ENCODE measurements around the gene RSPO4.

RSPO4 gene

GRCh38 chr20:971346-971745 lies 30.8 kb downstream of the RSPO4 start:
- no peak for DNase-seq (ENCODE audit: low read depth in 2 of 3, low spot score in 1 of 3)

- DNase-seq (ENCODE audit: low read depth in 2 of 3, low spot score in 1 of 3) = no peak
Measured at GRCh38 chr20:969868-970267, 32.2 kb downstream of the RSPO4 start.

GRCh38 chr20:967796-968742 lies 34.0 kb downstream of the RSPO4 start:
- peak in 1 of 3 donors; percentile 24 for DNase-seq (ENCODE audit: low read depth in 2 of 3, low spot score in 1 of 3)

GRCh38 chr20:965956-966355 lies 36.2 kb downstream of the RSPO4 start:
- DNase-seq (ENCODE audit: low read depth in 2 of 3, low spot score in 1 of 3) = no peak

GRCh38 chr20:963795-964194 lies 38.3 kb downstream of the RSPO4 start:
- DNase-seq (ENCODE audit: low read depth in 2 of 3, low spot score in 1 of 3) = no peak

GRCh38 chr20:962683-963082 lies 39.4 kb downstream of the RSPO4 start:
- DNase-seq (ENCODE audit: low read depth in 2 of 3, low spot score in 1 of 3) = no peak

- no peak for DNase-seq (ENCODE audit: low read depth in 2 of 3, low spot score in 1 of 3)
Measured at GRCh38 chr20:962223-962622, 39.9 kb downstream of the RSPO4 start.

GRCh38 chr20:961768-962167 lies 40.3 kb downstream of the RSPO4 start:
- DNase-seq (ENCODE audit: low read depth in 2 of 3, low spot score in 1 of 3) = no peak

- no peak for DNase-seq (ENCODE audit: low read depth in 2 of 3, low spot score in 1 of 3)
Measured at GRCh38 chr20:959996-960615, 42.0 kb downstream of the RSPO4 start.

- DNase-seq (ENCODE audit: low read depth in 2 of 3, low spot score in 1 of 3) = no peak
Measured at GRCh38 chr20:958936-959815, 42.9 kb downstream of the RSPO4 start.

GRCh38 chr20:957544-957943 lies 44.6 kb downstream of the RSPO4 start:
- DNase-seq (ENCODE audit: low read depth in 2 of 3, low spot score in 1 of 3) = no peak

- DNase-seq (ENCODE audit: low read depth in 2 of 3, low spot score in 1 of 3) = peak; percentile 52 to 73 (median 54)
Measured at GRCh38 chr20:956330-956951, 45.7 kb downstream of the RSPO4 start.

GRCh38 chr20:955656-956055 lies 46.5 kb downstream of the RSPO4 start:
- no peak for DNase-seq (ENCODE audit: low read depth in 2 of 3, low spot score in 1 of 3)

- no peak for DNase-seq (ENCODE audit: low read depth in 2 of 3, low spot score in 1 of 3)
Measured at GRCh38 chr20:955111-955510, 47.0 kb downstream of the RSPO4 start.

GRCh38 chr20:953742-954141 lies 48.4 kb downstream of the RSPO4 start:
- DNase-seq (ENCODE audit: low read depth in 2 of 3, low spot score in 1 of 3) = no peak

GRCh38 chr20:952196-952795 lies 49.8 kb downstream of the RSPO4 start:
- no peak for DNase-seq (ENCODE audit: low read depth in 2 of 3, low spot score in 1 of 3)

GRCh38 chr20:951384-952169 lies 50.5 kb downstream of the RSPO4 start:
- no peak for DNase-seq (ENCODE audit: low read depth in 2 of 3, low spot score in 1 of 3)

GRCh38 chr20:949717-950116 lies 52.4 kb downstream of the RSPO4 start:
- no peak for DNase-seq (ENCODE audit: low read depth in 2 of 3, low spot score in 1 of 3)

GRCh38 chr20:946826-947225 lies 55.3 kb downstream of the RSPO4 start:
- DNase-seq (ENCODE audit: low read depth in 2 of 3, low spot score in 1 of 3) = no peak

GRCh38 chr20:945841-946240 lies 56.3 kb downstream of the RSPO4 start:
- DNase-seq (ENCODE audit: low read depth in 2 of 3, low spot score in 1 of 3) = no peak

All from stimulated activated CD4-positive, alpha-beta T cell treated with anti-CD3 and anti-CD28 coated beads, Interleukin-12 subunit alpha, Interleukin-12 subunit beta, amount 100 ng/mL, for 48 hours (primary cell).